H1 (cell line): ENCODE data around the gene GAS7. TPM values are rescaled to one million over a fixed set of nuclear protein-coding genes. Genes with fewer than 3 reads are reported as not detected.

ENCODE experiments used
- CTCF ChIA-PET: fragments of 300-600 bp; sonication (Branson Sonifier 250); formaldehyde crosslinking; loops from one replicate; lab custom pipeline; 2021; ENCODE audit not compliant: partially characterized antibody; lab: Charles Lee
- POLR2A ChIA-PET: fragments of 300-600 bp; sonication (Branson Sonifier 250); formaldehyde crosslinking; loops from one replicate; lab custom pipeline; 2021; ENCODE audit warnings: inconsistent platforms; ENCODE audit not compliant: partially characterized antibody; lab: Charles Lee
- DNase-seq, 2 experiments: peaks; one replicate each; pipeline versions ENCODE4 v3.0.0 to v3.0.0-alpha.2; 2010 to 2022; ENCODE audit warnings: low spot score in 2 of 2, low read depth in 1 of 2, mixed read lengths in 1 of 2
- FAIRE-seq: peaks from 2 replicates; lab custom pipeline; 2011; peaks lifted over from hg19 to GRCh38; lab: Jason Lieb, UNC
- H2AFZ ChIP-seq: 2 replicates; pipeline ENCODE4 v1.8.1; 2012; ENCODE audit warnings: low read length, inconsistent platforms
- H2AK5ac ChIP-seq: 2 replicates; pipeline ENCODE4 v1.6.1; 2013; ENCODE audit warnings: low read depth, low read length
- H2BK120ac ChIP-seq: replicated peaks from 2 replicates; pipeline ENCODE3; 2013; ENCODE audit warnings: low read depth, low read length, inconsistent platforms
- H2BK12ac ChIP-seq: 2 replicates; pipeline ENCODE4 v1.6.1; 2013; ENCODE audit warnings: low read depth, low read length
- H2BK15ac ChIP-seq: 2 replicates; pipeline ENCODE4 v1.6.1; 2013; ENCODE audit warnings: low read length
- H2BK20ac ChIP-seq: 2 replicates; pipeline ENCODE4 v1.6.1; 2013; ENCODE audit warnings: low read length
- H2BK5ac ChIP-seq: 2 replicates; pipeline ENCODE4 v1.6.1; 2013; ENCODE audit warnings: low read depth, low read length
- H3K14ac ChIP-seq: 2 replicates; pipeline ENCODE4 v1.6.1; 2013; ENCODE audit warnings: inconsistent platforms; ENCODE audit not compliant: insufficient read length
- H3K18ac ChIP-seq: 2 replicates; pipeline ENCODE4 v1.6.1; 2013; ENCODE audit warnings: low read length; ENCODE audit errors: extremely low read depth
- H3K23ac ChIP-seq: 2 replicates; pipeline ENCODE4 v1.6.1; 2013; ENCODE audit warnings: inconsistent platforms; ENCODE audit not compliant: insufficient read length
- H3K23me2 ChIP-seq: 2 replicates; pipeline ENCODE4 v1.6.1; 2013; ENCODE audit warnings: low read depth, low read length
- H3K27ac ChIP-seq: 2 replicates; pipeline ENCODE4 v1.6.1; 2011; ENCODE audit warnings: low read depth, low read length, inconsistent platforms
- H3K27me3 ChIP-seq, 4 experiments: replicated peaks in 1 of 4; 1 replicate in 1 of 4; 2 replicates in 3 of 4; pipeline versions ENCODE4 v1.6.1 to v1.8.1; 2011 to 2013; ENCODE audit warnings: low read length in 3 of 4, mild to moderate bottlenecking in 3 of 4, inconsistent platforms in 2 of 4, mixed read lengths in 2 of 4, moderate library complexity in 1 of 4; ENCODE audit not compliant: control insufficient read depth in 3 of 4, insufficient read depth in 3 of 4; ENCODE audit errors: extremely low read depth in 1 of 4
- H3K36me3 ChIP-seq, 4 experiments: 2 replicates each; pipeline versions ENCODE4 v1.6.1 to v1.8.1; 2011 to 2013; ENCODE audit warnings: mild to moderate bottlenecking in 4 of 4, low read length in 3 of 4, moderate library complexity in 2 of 4, control low read depth in 1 of 4, inconsistent platforms in 1 of 4; ENCODE audit not compliant: insufficient read depth in 4 of 4, control insufficient read depth in 2 of 4
- H3K4ac ChIP-seq: replicated peaks from 2 replicates; pipeline ENCODE3; 2013; ENCODE audit warnings: low read length, low read depth, mixed read lengths, inconsistent platforms; ENCODE audit not compliant: insufficient read length
- H3K4me1 ChIP-seq, 4 experiments: replicated peaks in 1 of 4; 1 replicate in 1 of 4; 2 replicates in 3 of 4; pipeline versions ENCODE4 v1.6.1 to v1.8.1; 2011 to 2013; ENCODE audit warnings: low read length in 3 of 4, inconsistent platforms in 2 of 4, mixed read lengths in 1 of 4; ENCODE audit not compliant: insufficient read depth in 4 of 4, control insufficient read depth in 3 of 4
- H3K4me2 ChIP-seq, 2 experiments: 2 replicates each; pipeline versions ENCODE4 v1.6.1 to v1.8.1; 2011 to 2013; ENCODE audit warnings: low read depth in 2 of 2, low read length in 2 of 2, control low read depth in 1 of 2, inconsistent platforms in 1 of 2, mild to moderate bottlenecking in 1 of 2; ENCODE audit not compliant: insufficient read depth in 1 of 2
- H3K4me3 ChIP-seq, 4 experiments: fragments of 200-600, 300-600 bp in 1 of 4; sonication (generic), shearing (Covaris generic), sonication (Bioruptor Twin) in 1 of 4; 2 replicates each; pipeline versions ENCODE4 v1.5.1 to v1.8.1; 2011 to 2016; ENCODE audit warnings: low read length in 4 of 4, low read depth in 3 of 4, control low read depth in 2 of 4, inconsistent platforms in 2 of 4, mild to moderate bottlenecking in 2 of 4, mixed read lengths in 1 of 4, moderate library complexity in 1 of 4; ENCODE audit not compliant: insufficient read depth in 2 of 4; ENCODE audit errors: extremely low read depth in 1 of 4
- H3K56ac ChIP-seq: replicated peaks from 2 replicates; pipeline ENCODE3; 2013; ENCODE audit warnings: low read depth, mild to moderate bottlenecking, mixed read lengths, low read length, inconsistent platforms; ENCODE audit not compliant: insufficient read length
- H3K79me1 ChIP-seq: 2 replicates; pipeline ENCODE4 v1.6.1; 2013; ENCODE audit warnings: low read depth, low read length, control low read depth
- H3K79me2 ChIP-seq, 2 experiments: 2 replicates each; pipeline versions ENCODE4 v1.6.1 to v1.8.1; 2012 to 2013; ENCODE audit warnings: low read length in 2 of 2, mild to moderate bottlenecking in 2 of 2, inconsistent platforms in 1 of 2; ENCODE audit not compliant: insufficient read depth in 2 of 2, control insufficient read depth in 1 of 2
- H3K9ac ChIP-seq, 4 experiments: replicated peaks in 1 of 4; 1 replicate in 1 of 4; 2 replicates in 3 of 4; pipeline versions ENCODE4 v1.6.1 to v1.8.1; 2011 to 2013; ENCODE audit warnings: low read depth in 3 of 4, low read length in 3 of 4, control low read depth in 2 of 4, mild to moderate bottlenecking in 2 of 4, moderate library complexity in 2 of 4, inconsistent platforms in 1 of 4; ENCODE audit errors: extremely low read depth in 1 of 4
- H3K9me3 ChIP-seq, 2 experiments: 2 replicates each; pipeline versions ENCODE4 v1.6.1 to v1.8.1; 2012 to 2013; ENCODE audit warnings: mild to moderate bottlenecking in 2 of 2, moderate library complexity in 2 of 2, control low read depth in 1 of 2, inconsistent platforms in 1 of 2, low read depth in 1 of 2, low read length in 1 of 2, mixed read lengths in 1 of 2; ENCODE audit not compliant: insufficient read depth in 2 of 2
- H4K20me1 ChIP-seq, 2 experiments: replicated peaks in 1 of 2; 2 replicates each; pipeline versions ENCODE3 to v1.8.1; 2011 to 2013; ENCODE audit warnings: inconsistent platforms in 2 of 2, low read length in 2 of 2, mild to moderate bottlenecking in 1 of 2; ENCODE audit not compliant: insufficient read depth in 2 of 2, control insufficient read depth in 1 of 2
- H4K5ac ChIP-seq: 2 replicates; pipeline ENCODE4 v1.6.1; 2013; ENCODE audit warnings: low read length, low read depth, mixed read lengths, inconsistent platforms; ENCODE audit not compliant: insufficient read length
- H4K8ac ChIP-seq: 2 replicates; pipeline ENCODE4 v1.8.0; 2013; ENCODE audit warnings: mild to moderate bottlenecking, moderate library complexity, low read length, inconsistent platforms; ENCODE audit not compliant: insufficient read depth; ENCODE audit errors: extremely low read depth
- H4K91ac ChIP-seq: replicated peaks from 2 replicates; pipeline ENCODE3; 2013; ENCODE audit warnings: low read length, mixed read lengths, inconsistent platforms; ENCODE audit not compliant: insufficient read length
- BCL11A ChIP-seq, 2 experiments: IDR thresholded peaks; one replicate each; pipeline ENCODE4 v1.6.1; 2011; ENCODE audit warnings: low read depth in 2 of 2, low read length in 2 of 2, mild to moderate bottlenecking in 2 of 2
- CBX8 ChIP-seq: fragments of 300-800, 300-1000 bp; sonication (generic); IDR thresholded peaks from 2 replicates; pipeline ENCODE4 v1.7.1; 2016; ENCODE audit warnings: low read depth, low read length, borderline replicate concordance
- KDM1A ChIP-seq: fragments of 200-600, 300-600 bp; sonication (generic); IDR thresholded peaks from 2 replicates; pipeline ENCODE4 v1.7.1; 2016; ENCODE audit warnings: mild to moderate bottlenecking, low read length, borderline replicate concordance
- KDM5A ChIP-seq: fragments of 200-600 bp; IDR thresholded peaks from 2 replicates; pipeline ENCODE4 v1.7.1; 2012; ENCODE audit warnings: mild to moderate bottlenecking, low read length, inconsistent platforms, mixed read lengths
- POLR2AphosphoS5 ChIP-seq: IDR thresholded peaks from 2 replicates; pipeline ENCODE4 v1.6.1; 2011; ENCODE audit warnings: low read depth, low read length
- RFX5 ChIP-seq: IDR thresholded peaks from 2 replicates; pipeline ENCODE4 v1.6.1; 2011; ENCODE audit warnings: low read depth, low read length, improper control_type of control experiment, borderline replicate concordance
- RNF2 ChIP-seq: fragments of 200-900, 300-1000 bp; sonication (generic); IDR thresholded peaks from 2 replicates; pipeline ENCODE4 v1.7.1; 2016; ENCODE audit warnings: borderline replicate concordance, low read depth, mild to moderate bottlenecking, antibody characterized with exemption, low read length; ENCODE audit not compliant: poor library complexity, severe bottlenecking; ENCODE audit errors: missing control alignments
- SIN3A ChIP-seq, 2 experiments: IDR thresholded peaks in 1 of 2; conservative IDR thresholded peaks in 1 of 2; 2 replicates each; pipeline ENCODE4 v1.6.1; 2011 to 2012; ENCODE audit warnings: low read length in 2 of 2, improper control_type of control experiment in 1 of 2, low read depth in 1 of 2, mild to moderate bottlenecking in 1 of 2
- SIRT6 ChIP-seq: IDR thresholded peaks from one replicate; pipeline ENCODE4 v1.7.1; 2012; ENCODE audit warnings: low read length, inconsistent platforms
- TAF1 ChIP-seq: IDR thresholded peaks from 2 replicates; pipeline ENCODE4 v1.6.1; 2011; ENCODE audit warnings: mild to moderate bottlenecking, low read depth, low read length
- TAF7 ChIP-seq: optimal IDR thresholded peaks from 2 replicates; pipeline ENCODE3; 2011; ENCODE audit warnings: low read depth, mild to moderate bottlenecking, inconsistent platforms, low read length, moderate library complexity, borderline replicate concordance
- ZNF274 ChIP-seq: IDR thresholded peaks from 2 replicates; pipeline ENCODE4 v1.7.0; 2012; ENCODE audit warnings: low read length, borderline replicate concordance; ENCODE audit errors: extremely low read depth
- WGBS, 2 experiments: shearing (Covaris generic) in 1 of 2; methylation state at CpG; one replicate each; pipeline versions ENCODE4 v1.1.6 to v1.1.7; 2013 to 2015; ENCODE audit warnings: low lambda C conversion rate in 2 of 2, mixed read lengths in 2 of 2, inconsistent platforms in 1 of 2, low coverage in 1 of 2, missing lambda C conversion rate in 1 of 2; ENCODE audit not compliant: insufficient replicate concordance in 2 of 2, insufficient coverage in 1 of 2, insufficient read length in 1 of 2; ENCODE audit errors: extremely low coverage in 1 of 2, missing lambda C conversion rate in 1 of 2; 5-methylcytosine and 5-hydroxymethylcytosine counted together
- polyA plus RNA-seq, 7 experiments: library from polyadenylated mRNA; depleted of rRNA in 3 of 7; stranded (reverse) in 5 of 7; unstranded in 2 of 7; fragments of >200 nt in 5 of 7; fragments of 200-250 nt in 2 of 7; gene quantifications; 1 replicate in 5 of 7; 2 replicates in 1 of 7; 4 replicates in 1 of 7; pipeline versions ENCODE4 v1.2.1 to v1.2.3, GENCODE V29; 2011 to 2013; ENCODE audit warnings: missing spikeins in 2 of 7, mixed read lengths in 2 of 7
- total RNA-seq: library from RNA; stranded (reverse); fragmentation: NEBNext Ultra II Directional; extraction: Animal tissue kit (Norgen Biotek cat#: 25700); gene quantifications from 2 replicates; pipeline ENCODE4 v1.2.1, GENCODE V29; 2021

Gene GAS7
- total and polyA plus RNA-seq, 2 of the 8 experiments (the other 6 are each of a cell fraction or from before 2014, with no cell fraction given): 5.0 to 14.5 TPM

GRCh38 chr17:10053782-10054540 is 144.4 kb downstream of the GAS7 start:
- H4K8ac ChIP-seq: no peak overlapping the region
- H3K23me2 ChIP-seq: no peaks in the 10 kb centered on the region; the same call in 1 of the 2 replicates
- H3K9ac ChIP-seq: no peak overlapping the region
- H3K9me3 ChIP-seq: peaks cover 0 to 10% of the 10 kb centered on the region in 2 experiments; a peak in 1 of 4 replicates
- H3K79me1 ChIP-seq: no peaks in the 10 kb centered on the region
- FAIRE-seq (no peak), DNase-seq (no peak)
- no peak overlapping the region for H3K4ac ChIP-seq
- H3K79me2 ChIP-seq: no peaks in the 10 kb centered on the region; a peak in 1 of 4 replicates
- H3K27me3 ChIP-seq: no peaks in the 10 kb centered on the region; a peak in 1 of 7 replicates
- no peak overlapping the region for H2BK5ac ChIP-seq
- no peak overlapping the region for H2BK120ac ChIP-seq
- no peak overlapping the region for H2BK20ac ChIP-seq
- POLR2A ChIA-PET: no interaction called here
- no peak overlapping the region for H3K18ac ChIP-seq
- H3K4me1 ChIP-seq: peaks cover 0 to 1% (median under 1%) of the 10 kb centered on the region in 4 experiments; a peak in 1 of 7 replicates
- H2AK5ac ChIP-seq: no peak overlapping the region
- H2BK12ac ChIP-seq: no peak overlapping the region
- no peak overlapping the region for H4K5ac ChIP-seq
- WGBS, 2 experiments: 86% methylated on average over 12 of the region's 12 CpGs; no CpG with 5 or more reads in 1 of the 2 experiments
- CTCF ChIA-PET: interaction anchor here (0.6 kb wide), 1 partner anchor 139 kb away, joined by 3 read pairs; no protein-coding TSS in a partner anchor
- no peaks in the 10 kb centered on the region for H3K36me3 ChIP-seq
- no peak overlapping the region for H2AFZ ChIP-seq
- H3K56ac ChIP-seq: no peak overlapping the region
- no peak overlapping the region for H3K4me2 ChIP-seq
- H2BK15ac ChIP-seq: no peak overlapping the region
- H4K91ac ChIP-seq: no peak overlapping the region
- peaks cover 0 to 1% of the 10 kb centered on the region in 2 experiments for H4K20me1 ChIP-seq
- H3K27ac ChIP-seq: no peak overlapping the region
- H3K14ac ChIP-seq: no peak overlapping the region
- no peak overlapping the region for H3K4me3 ChIP-seq
- H3K23ac ChIP-seq: no peak overlapping the region
- TF ChIP-seq CBX8: no peak
- no peak for TF ChIP-seq TAF7
- no peak for TF ChIP-seq RNF2
- TF ChIP-seq ZNF274: no peak
- no peak for TF ChIP-seq SIRT6
- TF ChIP-seq KDM5A: no peak
- no peak for TF ChIP-seq RFX5
- no peak for TF ChIP-seq SIN3A (conservative IDR thresholded peaks at IDR 0.05 in 1 of 2, IDR thresholded peaks at IDR 0.05 in 1 of 2; ENCODE audit: low read depth in 1 of 2, low read length in 2 of 2)
- TF ChIP-seq POLR2AphosphoS5: no peak
- TF ChIP-seq KDM1A: no peak
- TF ChIP-seq TAF1: no peak
- TF ChIP-seq BCL11A (IDR thresholded peaks at IDR 0.05; ENCODE audit: low read depth in 2 of 2, low read length in 2 of 2): no peak
